Coronary artery (tissue), 2 donors: Measurements from ENCODE around the gene SRPRB.

Source experiments
- DNase-seq: peaks from one replicate; pipeline ENCODE4 v3.0.0-alpha.2; 2017; ENCODE audit warnings: low spot score
- H3K27ac ChIP-seq, 2 donors: fragments of 200-600 bp; sonication (generic); one replicate each; pipeline ENCODE4 v1.5.1; 2016 to 2019
- H3K4me3 ChIP-seq: fragments of 200-600 bp; sonication (generic); 2 replicates; pipeline ENCODE4 v1.5.1; 2016; ENCODE audit warnings: mild to moderate bottlenecking, moderate library complexity
- CTCF ChIP-seq: fragments of 200-600 bp; sonication (generic); IDR thresholded peaks from one replicate; pipeline ENCODE4 v1.5.1; 2019; ENCODE audit warnings: antibody characterized with exemption

The SRPRB gene

DNA sequence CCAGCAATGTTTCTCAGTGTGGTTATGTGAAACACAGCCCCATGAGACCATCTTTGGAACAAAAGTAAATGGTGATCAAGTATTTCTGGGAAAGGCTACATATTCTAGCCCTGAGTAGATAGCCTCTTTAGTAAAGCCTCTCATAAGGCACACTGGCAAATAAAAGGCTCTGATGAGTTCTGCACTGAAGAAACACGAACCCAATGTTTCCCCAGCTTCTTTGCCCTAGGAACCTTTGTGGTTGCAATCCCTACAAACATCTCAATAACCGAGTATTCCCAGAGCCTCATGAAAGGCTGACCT is 48.3 kb downstream of the SRPRB start:
- Histone ChIP-seq H3K4me3 (no peak overlapping the region), H3K27ac (no peak overlapping the region)
- no peak for TF ChIP-seq CTCF
- no peak for DNase-seq

DNA sequence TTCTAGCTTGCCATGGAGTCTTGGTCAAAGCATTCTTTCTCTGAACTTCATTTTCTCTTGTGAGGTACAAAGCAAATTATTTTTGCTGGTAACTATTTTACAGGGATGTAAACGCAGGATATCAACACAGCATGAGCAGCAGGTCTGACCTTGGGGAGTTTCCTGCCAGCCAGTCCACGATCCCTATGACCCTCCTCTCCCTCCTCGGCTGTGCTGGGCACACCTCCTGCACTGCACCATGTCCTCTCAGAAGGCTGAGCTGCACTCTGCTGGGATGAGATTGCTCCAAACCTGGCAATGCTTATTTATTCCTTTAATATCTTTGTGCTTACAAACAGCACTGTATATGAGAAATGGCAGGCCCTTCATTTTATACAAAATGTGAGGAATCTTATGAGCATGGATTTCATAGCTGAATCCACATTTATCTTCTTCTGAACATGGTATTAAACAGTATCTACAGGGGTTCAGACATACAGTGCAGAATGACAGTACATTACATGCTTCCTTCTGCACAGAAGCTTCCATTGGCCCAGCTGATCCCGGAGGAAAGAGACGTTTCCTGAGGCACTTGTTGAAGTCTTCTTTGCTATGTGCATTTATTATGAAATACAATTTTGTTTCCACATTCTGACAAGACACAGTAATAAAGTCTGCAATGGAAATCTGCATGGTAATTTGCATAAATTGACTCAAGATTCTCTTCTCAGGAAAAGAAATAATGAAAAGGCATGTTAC is 48.8 kb downstream of the SRPRB start:
- H3K4me3 ChIP-seq, result no peak overlapping the region
- TF ChIP-seq CTCF, result no peak
- no peak for DNase-seq
- H3K27ac ChIP-seq, result no peak overlapping the region

GRCh38 chr3:133855002-133855370 is 49.4 kb downstream of the SRPRB start:
- TF ChIP-seq CTCF, result no peak
- DNase-seq, result no peak
- Histone ChIP-seq H3K27ac (no peak overlapping the region), H3K4me3 (no peak overlapping the region)

- Histone ChIP-seq H3K4me3 (no peak overlapping the region), H3K27ac (no peak overlapping the region)
- no peak for DNase-seq
- no peak for TF ChIP-seq CTCF
These were observed 50.2 kb downstream of the SRPRB start for GRCh38 chr3:133855772-133856171.

DNA sequence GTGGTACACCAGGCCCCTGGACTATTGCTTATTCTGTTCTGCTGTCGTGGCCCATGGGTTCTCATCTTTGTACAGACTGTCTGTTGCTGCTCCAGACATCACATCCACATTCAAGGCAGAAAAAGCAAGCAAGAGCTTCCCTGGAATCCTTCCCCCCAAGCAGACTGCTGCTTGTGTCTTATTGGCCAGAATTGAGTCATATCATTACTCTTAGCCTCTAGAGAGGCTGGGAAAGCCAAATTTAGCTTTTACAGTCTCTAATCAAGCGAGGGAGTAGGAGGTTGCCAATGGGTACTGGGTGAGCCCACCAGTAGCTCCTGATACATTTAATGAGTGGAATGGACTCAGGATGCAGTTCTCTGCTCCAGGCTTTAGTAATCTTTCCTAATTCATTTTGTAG is 50.7 kb downstream of the SRPRB start:
- DNase-seq, result no peak
- TF ChIP-seq CTCF, result no peak
- Histone ChIP-seq H3K4me3 (no peak overlapping the region), H3K27ac (no peak overlapping the region)

GRCh38 chr3:133857767-133858166 is 52.2 kb downstream of the SRPRB start:
- H3K4me3 ChIP-seq, result no peak overlapping the region
- no peak for TF ChIP-seq CTCF
- H3K27ac ChIP-seq, result no peak overlapping the region
- DNase-seq, result no peak

- Histone ChIP-seq H3K4me3 (no peak overlapping the region), H3K27ac (no peak overlapping the region)
- no peak for DNase-seq
- no peak for TF ChIP-seq CTCF
These were observed 54.0 kb downstream of the SRPRB start for GRCh38 chr3:133859381-133860234.
